ENCODE measurements around the gene TMEM163.

Gene TMEM163

DNA sequence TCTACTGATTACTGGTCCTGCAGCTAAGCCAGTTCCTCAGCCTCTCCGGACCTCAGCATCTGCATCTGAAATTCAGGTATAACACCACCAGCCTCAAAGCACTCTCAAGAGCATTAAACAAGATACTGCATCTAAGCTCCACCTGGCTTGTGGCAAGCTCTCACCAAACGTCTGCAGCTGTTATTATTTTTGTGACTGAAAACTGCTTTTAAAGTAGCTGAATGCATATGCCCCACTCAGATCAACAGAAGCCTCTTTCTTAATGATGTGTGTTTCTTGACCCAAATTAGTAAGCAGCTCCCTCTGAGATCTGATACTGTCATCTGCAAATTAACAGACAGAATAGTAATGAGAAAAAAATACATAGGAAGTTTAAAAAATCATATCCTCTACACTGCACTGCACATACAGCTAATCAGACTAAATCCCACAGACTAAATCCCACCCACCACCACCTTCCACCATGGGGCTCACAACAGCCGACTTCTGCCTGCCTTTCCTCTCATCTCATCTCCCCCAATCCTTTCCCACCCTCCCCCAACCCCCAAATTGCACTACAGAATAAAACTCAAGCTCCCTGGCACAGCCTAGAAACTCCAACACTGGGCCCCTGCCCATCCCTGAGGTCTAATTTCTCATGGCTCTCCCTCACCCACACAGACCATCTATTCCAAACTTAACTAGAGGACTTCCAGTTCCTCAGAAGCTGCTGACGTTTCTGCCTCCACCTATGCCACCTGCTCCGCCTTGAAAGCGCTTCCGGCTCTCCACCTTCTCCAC, 52.9 kb downstream of the TMEM163 start:
- DNase-seq (ENCODE audit: extremely low spot score) = no peak
- TF ChIP-seq, protein P1, sequence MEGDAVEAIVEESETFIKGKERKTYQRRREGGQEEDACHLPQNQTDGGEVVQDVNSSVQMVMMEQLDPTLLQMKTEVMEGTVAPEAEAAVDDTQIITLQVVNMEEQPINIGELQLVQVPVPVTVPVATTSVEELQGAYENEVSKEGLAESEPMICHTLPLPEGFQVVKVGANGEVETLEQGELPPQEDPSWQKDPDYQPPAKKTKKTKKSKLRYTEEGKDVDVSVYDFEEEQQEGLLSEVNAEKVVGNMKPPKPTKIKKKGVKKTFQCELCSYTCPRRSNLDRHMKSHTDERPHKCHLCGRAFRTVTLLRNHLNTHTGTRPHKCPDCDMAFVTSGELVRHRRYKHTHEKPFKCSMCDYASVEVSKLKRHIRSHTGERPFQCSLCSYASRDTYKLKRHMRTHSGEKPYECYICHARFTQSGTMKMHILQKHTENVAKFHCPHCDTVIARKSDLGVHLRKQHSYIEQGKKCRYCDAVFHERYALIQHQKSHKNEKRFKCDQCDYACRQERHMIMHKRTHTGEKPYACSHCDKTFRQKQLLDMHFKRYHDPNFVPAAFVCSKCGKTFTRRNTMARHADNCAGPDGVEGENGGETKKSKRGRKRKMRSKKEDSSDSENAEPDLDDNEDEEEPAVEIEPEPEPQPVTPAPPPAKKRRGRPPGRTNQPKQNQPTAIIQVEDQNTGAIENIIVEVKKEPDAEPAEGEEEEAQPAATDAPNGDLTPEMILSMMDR (IDR thresholded peaks at IDR 0.05; ENCODE audit: control extremely low read depth, extremely low read depth, low read depth, missing control alignments) = no peak
- CTCF ChIA-PET = interaction anchor here (1.0 to 1.6 kb wide), 3 partner anchors 10 to 23 kb away, joined by 3 to 7 read pairs (median 5); no protein-coding TSS in a partner anchor
- POLR2A ChIA-PET = no interaction called here

DNA sequence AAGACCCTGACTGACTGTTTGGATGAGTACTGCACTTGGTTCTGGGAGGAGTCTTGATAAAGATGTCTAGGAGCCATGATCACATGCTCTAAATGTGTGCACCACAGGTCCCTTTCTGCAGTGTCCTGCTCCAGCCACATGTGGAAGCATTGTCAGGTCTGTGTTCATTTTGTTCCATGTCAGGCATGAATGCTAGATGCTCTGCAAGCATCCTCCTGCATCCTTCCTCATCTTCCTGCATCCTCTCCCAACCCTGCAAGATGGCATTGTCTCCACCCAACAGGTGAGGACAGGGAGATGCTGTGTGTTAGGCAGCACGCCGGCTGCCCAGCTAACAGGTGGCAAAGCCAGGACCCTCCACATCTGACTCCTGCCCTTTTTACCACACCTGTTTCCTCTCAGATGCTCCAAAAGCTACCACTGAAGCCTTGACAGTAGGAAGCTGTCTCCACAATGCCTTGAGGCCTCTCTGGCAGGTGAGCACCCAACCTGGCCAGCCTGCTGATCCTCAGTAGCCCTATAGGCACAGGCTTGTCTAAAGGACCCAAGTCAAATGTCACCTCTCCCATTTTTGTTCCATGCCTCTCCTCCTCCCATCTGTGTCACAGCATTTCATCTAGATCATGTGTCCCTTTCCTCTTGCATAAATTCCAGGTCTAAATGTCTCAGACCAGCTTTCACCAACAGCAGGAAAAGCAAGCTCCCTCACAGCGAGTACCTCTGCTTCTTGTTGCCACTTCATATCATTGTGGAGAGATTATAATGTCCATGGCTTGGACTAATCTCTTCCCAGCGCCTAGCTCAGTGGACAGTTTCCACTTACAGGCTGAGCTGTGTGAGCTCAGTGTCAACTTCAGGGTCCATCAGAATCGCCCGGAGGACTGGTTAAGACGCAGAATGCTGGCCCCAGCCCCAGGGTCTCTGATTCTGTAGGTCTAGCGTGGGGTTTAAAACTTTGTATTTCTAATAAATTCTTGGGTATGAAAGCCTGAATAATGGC, 55.0 kb downstream of the TMEM163 start:
- TF ChIP-seq, protein P1 (IDR thresholded peaks at IDR 0.05; ENCODE audit: control extremely low read depth, extremely low read depth, low read depth, missing control alignments) = no peak
- CTCF ChIA-PET = interaction anchor here (1.1 to 1.4 kb wide), 3 partner anchors 8 to 28 kb away, joined by 3 to 4 read pairs (median 3); no protein-coding TSS in a partner anchor
- POLR2A ChIA-PET = no interaction called here
- no peak for DNase-seq (ENCODE audit: extremely low spot score)

DNA sequence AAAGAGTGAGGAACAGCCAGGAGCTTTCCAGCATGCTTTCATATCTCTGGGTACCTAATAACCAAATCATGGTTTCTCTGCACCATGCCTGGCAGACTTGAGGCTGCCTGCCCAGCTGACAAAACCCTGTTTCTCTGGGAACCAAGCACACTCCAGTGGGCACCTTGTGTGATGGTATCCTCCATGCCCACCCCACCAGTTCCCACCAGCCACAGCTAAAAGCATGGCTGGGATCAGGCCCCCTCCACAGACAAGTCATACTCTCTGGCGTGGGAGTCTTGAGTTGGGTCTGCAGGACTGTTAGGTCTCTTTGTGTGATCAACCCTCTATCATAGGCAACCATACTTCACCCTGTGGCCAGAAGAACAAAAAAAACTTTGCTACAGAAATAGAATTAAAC, 56.0 kb downstream of the TMEM163 start:
- ChIA-PET POLR2A (no interaction called here), CTCF (interaction anchor here (1.1 to 1.2 kb wide), 2 partner anchors 9 to 13 kb away, joined by 3 read pairs; no protein-coding TSS in a partner anchor)
- no peak for DNase-seq (ENCODE audit: extremely low spot score)
- TF ChIP-seq, protein P1 (IDR thresholded peaks at IDR 0.05; ENCODE audit: control extremely low read depth, extremely low read depth, low read depth, missing control alignments) = no peak

DNA sequence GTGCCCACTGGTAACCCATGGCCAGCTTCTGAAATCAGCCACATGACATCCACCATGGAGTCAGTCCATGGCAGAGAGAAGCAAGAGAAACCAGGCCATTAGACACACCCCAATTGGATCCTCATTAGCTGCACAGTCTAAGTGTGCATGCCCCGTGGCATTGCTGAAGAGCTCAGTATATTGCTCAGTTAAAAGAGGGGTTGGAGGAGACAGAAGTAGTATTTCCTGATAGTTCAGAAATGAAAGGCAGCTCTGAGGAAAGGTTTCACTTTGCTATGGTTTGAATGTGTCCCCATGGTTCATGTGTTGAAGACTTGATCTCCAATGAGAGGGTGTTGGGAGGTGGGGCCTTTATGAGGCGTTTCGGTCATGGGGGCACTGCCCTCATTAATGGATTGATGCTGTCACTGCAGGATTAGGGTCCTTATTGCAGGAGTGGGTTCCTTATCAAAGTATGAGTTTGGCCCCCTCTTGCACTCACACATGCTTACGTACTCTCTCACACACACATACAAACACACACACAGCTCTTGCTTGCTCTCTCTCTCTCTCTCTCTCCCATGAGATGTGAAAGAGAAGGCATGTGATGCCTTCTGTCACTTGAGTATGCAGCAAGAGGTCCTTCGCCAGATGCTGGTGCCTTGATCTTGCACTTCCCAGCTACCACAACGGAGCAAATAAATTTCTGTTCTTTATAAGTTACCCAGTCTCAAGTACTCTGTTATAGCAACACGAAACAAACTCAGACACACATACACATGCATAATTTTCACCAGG, 58.0 kb downstream of the TMEM163 start:
- DNase-seq (ENCODE audit: extremely low spot score) = no peak
- TF ChIP-seq, protein P1 (IDR thresholded peaks at IDR 0.05; ENCODE audit: control extremely low read depth, extremely low read depth, low read depth, missing control alignments) = no peak
- ChIA-PET CTCF (interaction anchor here (0.9 to 1.6 kb wide), 3 partner anchors 8 to 175 kb away, joined by 3 read pairs; no protein-coding TSS in a partner anchor), POLR2A (no interaction called here)

DNA sequence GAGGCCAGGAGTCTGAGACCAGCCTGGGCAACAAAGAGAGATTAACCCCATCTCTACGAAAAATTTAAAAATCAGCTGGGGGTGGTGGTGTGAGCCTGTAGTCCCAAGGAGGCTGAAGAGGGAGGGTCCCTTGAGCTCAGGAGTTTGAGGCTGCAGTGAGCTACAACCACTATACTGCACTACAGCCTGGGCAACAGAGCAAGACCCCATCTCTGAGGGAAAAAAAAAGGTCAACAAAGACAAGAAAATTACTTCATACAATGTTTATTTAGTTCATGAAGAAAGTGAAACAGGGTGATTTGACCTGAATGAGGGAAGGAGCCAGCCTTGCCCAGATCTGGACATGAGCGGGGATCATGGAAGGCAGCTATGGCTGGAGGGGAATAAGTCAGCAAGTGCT, 59.1 kb downstream of the TMEM163 start:
- TF ChIP-seq, protein P1 (IDR thresholded peaks at IDR 0.05; ENCODE audit: control extremely low read depth, extremely low read depth, low read depth, missing control alignments) = no peak
- DNase-seq (ENCODE audit: extremely low spot score) = no peak
- ChIA-PET CTCF (interaction anchor here (0.9 to 1.9 kb wide), 4 partner anchors 9 to 182 kb away, joined by 3 to 4 read pairs (median 3); no protein-coding TSS in a partner anchor), POLR2A (no interaction called here)
